Right hindlimb (tissue), 1 donor: ENCODE results near the gene PPP1R8.
"Not testable (repeated sequence)": the region's sequence is repeated elsewhere in the genome, so short reads cannot be mapped to it uniquely, and the experiment has no call there.

Experiments used
- DNase-seq: peaks from one replicate; pipeline ENCODE4 v3.0.0-alpha.2; 2018

Gene PPP1R8

DNA sequence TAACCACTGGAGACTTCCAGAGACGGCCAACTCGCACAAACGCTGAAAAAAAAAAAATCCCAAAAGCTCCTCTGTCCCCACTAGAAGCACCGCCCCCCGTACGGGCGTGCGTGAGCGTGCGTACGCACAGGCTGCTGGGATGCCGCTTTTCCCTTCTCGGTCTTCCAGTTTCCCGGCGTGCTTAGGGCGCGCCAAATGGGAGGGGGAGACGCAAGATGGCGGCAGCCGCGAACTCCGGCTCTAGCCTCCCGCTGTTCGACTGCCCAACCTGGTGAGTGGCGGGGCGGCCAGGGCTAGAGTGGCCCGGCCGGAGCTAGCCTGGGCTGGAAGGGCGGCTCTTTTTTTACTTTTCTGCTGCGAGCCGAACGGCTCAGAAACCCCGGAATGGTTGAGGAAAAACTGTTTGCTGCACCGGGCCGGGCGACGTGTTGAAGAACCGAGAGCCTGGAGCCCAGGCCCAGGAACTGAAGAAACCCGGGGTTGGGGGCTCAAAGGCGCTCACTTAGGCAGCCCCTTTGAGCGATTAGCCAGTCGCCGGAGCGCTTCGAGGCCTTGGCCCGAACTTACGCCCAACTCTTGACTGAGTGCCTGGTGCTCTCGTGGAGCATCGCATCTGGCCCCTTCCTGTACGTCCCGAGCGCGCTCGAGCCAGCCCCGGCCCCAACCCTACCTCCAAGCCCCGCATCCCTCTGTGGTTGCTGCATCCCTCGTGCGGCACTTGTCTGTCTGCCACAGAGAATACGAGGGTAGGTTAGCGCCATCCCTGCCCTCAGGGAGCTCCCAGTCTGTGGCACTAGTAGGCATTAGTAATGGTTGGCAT is at the start of gene PPP1R8:
PPP1R8 (plus strand) TSS at position 162 of the 820 bp plus-strand sequence; CDS start at position 216, 54 bp downstream.
- peak; percentile 97 for DNase-seq

DNA sequence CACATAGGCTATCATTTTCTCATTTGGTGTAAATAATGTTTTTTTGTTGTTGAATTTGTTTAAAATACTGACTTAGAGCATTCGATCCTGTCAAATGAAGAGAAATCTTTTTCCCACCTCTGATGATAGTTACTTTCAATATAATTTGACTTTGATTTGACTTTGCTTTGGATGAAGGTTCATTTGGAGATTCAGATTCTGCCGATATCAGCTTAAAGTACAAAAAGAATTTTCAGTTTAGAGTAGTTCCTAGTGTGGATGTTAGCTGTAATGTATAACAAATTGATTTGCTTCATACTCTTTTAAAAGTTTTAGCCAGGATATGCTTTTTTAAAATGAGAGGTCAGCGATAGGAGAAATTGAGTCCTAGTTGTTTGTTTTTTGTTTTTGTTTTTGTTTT is 47.6 kb upstream of the PPP1R8 start:
- no peak for DNase-seq

DNA sequence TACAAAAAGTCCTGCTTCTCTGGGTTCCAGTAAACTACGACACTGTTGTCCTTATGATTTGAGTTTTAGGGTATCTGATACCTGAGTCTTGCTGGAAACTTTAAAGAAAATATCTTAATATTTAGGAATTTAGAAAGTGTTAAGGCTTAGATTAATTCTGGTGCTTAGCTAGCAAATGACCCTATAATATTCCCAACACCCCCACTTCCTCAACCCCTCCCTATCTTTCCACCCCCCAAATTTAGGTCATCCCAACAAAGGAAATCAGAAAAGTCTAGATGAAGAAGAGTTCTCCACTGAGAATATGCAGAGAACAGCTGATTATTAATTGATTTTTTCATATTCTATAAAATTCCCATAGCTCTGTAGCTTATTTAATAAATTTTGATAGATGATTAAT is 45.9 kb upstream of the PPP1R8 start:
- DNase-seq, result no peak

DNA sequence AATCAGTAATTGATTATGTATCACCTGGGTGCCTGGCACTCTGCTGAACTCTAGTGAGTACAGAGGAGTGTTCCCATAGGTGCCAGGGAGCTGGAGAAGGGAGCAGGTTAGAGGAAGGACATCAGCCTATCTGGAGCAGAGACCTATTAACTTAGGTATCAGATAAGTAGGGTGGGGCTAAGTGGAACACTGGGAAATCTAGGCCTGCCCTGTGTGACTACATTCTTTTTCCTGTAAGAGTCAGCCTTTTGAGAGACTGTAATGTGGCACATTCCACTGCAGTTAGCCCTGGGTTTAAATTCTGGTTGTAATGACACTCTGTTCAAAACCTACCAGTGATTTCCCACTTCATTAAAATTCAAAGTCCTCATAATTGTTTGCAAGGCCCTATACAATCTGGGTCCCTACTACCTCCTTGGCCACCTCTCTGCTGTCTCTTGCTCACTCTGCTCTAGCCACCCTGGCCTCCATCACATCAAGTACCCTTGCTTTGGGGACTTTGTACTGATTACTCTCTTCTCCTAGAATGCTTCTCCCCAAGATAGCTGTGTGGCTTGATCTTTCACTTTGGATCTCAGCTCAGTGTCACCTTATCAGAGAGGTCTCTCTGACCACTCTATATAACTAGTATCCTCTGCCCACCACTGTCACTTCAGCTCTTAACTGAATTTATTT is 44.7 kb upstream of the PPP1R8 start:
- DNase-seq, result no peak

DNA sequence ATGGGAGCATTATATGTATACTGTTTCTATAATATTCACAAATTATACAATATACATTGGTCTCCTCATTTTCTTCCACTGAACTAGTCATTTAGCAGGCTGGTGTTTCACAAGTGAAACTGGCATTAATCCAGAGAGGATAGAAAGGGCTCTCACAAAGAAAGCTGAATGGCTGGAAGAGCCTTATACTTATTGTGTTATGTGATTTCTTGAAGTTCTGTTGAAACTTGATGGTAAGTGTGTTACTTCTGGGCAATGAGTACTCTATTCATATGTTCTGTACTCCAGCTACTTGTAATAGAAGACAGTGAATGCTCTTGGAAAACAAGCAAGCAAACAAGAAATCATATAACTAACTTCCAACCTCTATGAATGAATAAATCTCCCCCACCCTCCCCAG is 42.7 kb upstream of the PPP1R8 start:
- DNase-seq, result no peak

DNA sequence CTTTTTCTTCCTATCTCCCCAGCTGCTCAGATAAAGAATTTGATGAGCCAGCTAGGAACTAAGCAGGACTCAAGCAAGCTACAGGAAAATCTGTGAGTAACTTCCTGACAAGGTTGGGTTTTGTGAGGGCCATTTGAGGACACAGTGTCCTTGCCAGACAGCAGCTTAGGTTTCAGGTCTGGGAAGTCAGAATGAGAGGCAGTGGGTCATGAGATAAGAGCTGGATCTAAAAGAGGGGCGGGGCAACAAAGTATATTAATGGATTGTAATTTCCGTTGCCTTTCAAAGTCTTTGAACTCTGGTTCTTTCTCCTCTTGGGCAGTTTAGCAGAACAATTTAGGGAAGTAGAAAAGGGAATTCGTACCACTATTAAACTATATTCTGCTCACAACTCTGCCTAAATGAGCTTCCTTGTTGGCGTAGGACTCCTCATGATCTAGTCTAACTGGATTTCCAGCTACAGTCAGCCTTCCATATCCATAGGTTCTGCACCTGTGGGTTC is 41.0 kb upstream of the PPP1R8 start:
- DNase-seq, result no peak

DNA sequence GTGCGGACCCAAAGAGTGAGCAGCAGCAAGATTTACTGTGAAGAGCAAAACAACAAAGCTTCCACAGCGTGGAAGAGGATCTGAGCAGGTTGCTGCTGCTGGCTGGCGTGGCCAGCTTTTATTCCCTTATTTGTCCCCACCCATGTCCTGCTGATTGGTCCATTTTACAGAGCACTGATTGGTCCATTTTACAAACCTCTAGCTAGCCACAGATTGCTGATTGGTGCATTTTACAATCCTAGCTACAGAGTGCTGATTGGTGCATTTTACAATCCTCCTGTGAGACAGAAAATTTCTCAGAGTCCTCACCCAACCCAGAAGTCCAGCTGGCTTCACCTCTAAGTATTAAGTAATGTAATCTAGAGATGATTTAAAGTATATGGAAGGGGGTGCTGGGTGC is 40.3 kb upstream of the PPP1R8 start:
- DNase-seq, result not testable (repeated sequence)

DNA sequence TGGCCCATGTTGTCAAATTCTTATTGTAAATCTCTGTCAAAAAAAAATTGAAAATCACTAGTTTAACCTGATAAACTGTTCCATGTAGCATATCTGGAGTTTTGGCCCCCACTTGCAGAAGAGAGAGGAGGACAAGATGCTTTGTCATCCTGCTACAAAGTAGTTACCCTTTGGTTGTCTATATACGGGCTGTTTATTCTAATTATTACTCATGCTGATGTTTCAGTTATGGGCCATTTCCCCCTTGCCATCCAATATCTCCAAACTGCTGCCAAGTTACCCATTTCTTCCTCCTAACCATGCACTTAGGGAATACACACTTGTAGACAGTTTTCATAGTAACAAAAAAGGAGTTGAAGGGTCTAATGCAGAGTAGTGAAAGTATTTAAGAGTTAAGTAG is 35.0 kb upstream of the PPP1R8 start:
- DNase-seq, result no peak

DNA sequence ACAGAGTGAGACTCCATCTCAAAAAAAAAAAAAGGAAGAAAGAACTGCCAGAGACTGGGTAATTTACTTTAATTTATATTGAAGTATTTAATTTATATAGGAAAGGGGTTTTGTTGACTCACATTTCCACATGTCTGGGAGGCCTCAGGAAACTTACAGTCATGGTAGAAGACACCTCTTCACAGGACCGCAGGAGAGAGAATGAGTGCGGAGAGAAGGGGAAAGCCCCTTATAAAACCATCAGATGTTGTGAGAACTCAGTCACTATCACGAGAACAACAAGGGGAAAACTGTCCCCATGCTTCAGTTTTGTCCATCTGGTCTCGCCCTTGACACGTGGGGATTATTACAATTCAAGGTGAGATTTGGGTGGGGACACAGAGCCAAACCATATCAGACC is 25.8 kb upstream of the PPP1R8 start:
- no peak for DNase-seq

DNA sequence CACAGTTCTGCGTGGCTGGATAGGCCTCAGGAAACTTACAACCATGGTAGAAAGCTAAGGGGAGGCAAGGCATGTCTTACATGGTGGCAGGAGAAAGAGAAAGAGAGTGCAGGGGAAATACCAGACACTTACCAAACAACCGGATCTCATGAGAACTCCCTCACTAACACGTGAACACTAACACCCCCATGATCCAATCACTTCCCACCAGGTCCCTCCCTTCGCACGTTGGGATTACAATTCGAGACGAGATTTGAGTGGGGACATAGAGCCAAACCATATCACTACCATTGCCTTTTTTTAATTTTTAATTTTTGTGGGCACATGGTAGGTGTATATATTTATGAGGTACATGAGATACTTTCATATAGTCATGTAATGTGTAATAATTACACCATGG is 23.8 kb upstream of the PPP1R8 start:
- no peak for DNase-seq

DNA sequence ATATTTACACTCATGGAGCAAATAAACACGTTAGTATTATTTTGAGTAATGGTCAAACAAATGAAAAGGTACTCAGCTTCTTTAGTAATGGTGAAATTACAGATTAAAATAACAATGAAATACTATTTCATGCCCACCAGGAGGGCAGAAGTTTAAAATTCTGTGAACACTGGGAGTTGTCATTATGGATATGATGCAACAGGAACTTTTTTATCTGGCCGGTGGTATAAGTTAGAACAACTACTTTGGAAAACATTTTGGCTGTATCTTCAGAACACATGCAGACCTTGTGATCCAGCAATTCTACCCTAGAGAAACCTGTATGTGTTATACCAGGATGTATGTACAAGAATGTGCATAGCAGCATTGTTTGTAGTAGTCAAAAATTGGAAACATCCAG is 23.2 kb upstream of the PPP1R8 start:
- DNase-seq, result no peak

DNA sequence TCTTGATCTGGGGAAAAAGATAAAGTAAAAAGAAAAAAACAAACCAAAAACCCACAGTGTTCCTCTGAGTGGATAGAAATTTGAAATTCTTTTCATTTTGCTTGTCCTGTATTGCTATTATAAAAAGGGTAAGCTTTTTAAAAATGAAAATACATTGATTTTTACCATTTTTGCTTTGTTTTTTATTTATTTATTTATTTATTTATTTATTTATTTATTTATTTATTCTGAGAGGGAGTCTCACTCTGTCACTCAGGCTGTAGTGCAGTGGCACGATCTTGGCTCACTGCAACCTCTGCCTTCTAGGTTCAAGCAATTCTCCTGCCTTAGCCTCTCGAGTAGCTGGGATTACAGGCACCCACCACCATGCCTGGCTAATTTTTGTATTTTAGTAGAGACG is 22.5 kb upstream of the PPP1R8 start:
- DNase-seq, result not testable (repeated sequence)

DNA sequence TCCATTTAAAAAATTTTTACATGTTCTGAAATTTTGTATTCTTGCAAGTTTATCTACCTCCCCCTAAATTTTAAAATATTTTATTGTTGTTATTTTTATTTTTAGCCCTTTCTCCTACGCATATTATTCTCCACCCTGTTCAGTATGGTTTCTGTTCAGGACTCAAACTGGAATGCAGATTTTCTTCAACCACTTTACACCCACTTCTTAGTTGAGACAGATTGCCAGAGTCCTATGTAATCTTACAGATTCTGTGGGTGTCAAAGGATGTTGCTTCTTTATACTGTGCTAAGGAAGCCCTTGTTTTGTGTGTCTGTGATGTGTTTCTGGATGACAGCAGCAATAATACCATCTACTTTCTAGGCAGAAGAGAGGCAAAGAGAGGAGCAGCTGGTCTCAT is 20.7 kb upstream of the PPP1R8 start:
- no peak for DNase-seq

DNA sequence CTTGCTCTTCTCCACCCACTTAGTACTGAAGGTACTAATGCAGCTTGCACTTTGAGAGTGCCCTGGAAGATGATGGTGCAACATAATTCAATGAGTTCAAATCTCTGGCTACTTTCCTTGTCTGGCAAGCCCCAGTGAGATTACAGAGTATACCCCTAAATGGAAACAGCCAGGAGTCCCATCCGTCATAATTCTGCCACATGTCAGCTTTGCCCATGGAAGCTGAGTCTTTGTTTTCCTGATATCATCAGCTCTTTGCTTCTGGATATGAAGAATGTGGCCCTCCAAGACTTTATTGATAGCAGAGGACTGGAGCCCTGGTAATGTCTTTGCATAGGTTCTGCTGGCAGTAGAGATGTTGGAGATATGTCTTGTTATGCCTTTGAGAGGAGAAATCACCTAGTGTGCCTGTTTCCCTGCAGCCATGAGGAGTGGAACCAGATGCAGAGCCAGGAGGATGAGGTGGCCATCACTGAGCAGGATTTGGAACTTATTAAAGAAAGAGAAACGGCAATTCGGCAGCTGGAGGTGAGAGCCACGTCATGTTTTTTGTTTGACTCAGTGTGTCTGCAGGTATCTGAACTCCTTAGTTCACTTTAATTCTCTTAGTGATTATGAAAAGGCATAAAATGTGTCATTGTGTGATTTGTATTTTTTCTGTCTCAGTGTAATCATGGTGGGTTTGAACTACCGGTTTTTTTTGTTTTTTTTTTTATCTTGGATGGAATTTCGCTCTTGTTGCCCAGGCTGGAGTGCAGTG is 18.7 kb upstream of the PPP1R8 start:
- DNase-seq, result no peak

DNA sequence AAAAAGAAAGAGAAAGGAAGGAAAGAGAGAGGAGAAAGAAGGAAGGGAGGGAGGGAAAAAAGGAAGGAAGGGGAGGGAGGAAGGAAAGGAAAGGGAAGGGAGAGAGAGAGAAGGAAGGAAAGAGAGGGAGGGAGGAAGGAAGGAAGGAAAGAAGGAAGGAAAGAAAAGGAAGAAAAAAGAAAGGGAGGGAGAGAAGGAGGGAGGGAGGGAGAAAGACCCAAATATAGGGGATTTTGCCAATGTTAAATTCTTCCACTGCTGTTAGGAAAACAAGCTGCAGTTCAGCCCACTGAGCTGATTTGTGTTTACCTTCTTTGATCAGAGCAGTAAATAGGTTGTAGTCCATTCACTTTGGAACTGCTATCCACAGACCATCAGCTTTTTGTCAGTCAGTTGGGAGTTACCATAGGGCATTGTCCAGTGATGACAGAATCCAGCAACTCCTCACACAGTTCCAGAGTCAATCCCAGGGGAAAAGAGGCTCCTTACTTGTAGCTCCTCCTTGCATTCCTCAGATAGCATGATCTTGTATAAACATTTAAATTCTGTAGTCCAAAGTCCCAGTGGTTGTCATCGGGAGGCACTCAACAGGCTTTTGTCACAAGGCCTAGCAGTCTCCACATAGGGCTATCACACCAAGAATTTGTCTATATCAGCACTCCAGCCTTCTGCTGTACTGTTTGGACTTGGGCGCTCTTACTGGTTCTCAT is 13.5 kb upstream of the PPP1R8 start:
- no peak for DNase-seq

DNA sequence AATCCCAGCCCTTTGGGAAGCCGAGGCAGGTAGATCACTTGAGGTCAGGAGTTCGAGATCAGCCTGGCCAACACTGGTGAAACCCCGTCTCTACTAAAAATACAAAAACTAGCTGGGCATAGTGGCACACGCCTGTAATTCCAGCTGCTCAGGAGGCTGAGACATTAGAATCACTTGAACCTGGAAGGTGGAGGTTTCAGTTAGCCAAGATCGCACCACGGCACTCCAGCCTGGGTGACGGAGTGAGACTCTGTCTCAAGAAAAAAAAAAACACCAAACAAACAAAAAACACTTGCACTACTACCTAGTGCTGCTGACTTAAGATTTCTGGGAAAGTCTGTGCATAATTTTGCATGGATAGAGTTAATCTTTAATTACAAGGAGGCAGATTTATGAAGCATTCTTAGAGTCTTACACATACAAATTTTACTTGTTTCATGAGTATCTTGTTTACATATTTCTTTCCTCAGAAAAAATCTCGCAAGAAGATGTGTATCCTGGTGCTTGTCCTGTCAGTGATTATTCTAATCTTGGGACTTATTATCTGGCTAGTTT is 8.7 kb upstream of the PPP1R8 start:
- DNase-seq, result no peak

DNA sequence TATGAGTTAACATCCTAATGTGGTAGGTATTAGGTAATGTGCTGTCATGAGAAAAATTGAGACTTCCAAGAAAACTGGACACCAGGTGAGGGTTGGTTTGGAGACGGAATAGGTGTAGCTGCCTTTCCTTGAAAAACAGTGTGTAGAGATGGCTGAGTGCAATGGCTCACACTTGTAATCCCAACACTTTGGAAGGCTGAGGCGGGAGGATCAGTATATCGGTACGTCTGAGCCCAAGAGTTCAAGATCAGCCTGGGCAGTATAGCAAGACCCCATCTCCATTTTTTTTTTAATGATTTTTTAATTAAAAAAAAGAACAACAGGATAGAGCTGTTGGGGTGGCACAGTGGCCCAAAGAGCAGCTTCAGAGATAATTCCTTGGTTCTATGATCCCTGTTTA is 6.8 kb upstream of the PPP1R8 start:
- no peak for DNase-seq

DNA sequence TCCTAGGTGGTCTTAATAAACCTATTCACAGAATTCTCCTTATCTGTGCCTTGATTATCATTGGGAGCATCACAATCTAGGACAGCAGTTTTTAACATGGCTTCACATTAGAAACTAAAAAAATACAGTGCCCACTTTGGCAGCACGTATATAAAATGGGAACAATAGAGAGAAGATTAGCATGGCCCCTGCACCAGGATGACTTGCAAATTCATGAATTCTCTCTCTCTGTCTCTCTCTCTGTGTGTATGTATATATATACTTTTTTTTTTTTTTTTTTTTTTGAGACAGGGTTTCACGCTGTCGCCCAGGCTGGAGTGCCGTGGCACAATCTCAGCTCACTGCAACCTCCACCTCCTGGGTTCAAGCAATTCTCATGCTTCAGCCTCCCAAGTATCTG is 6.2 kb upstream of the PPP1R8 start:
- DNase-seq, result no peak

DNA sequence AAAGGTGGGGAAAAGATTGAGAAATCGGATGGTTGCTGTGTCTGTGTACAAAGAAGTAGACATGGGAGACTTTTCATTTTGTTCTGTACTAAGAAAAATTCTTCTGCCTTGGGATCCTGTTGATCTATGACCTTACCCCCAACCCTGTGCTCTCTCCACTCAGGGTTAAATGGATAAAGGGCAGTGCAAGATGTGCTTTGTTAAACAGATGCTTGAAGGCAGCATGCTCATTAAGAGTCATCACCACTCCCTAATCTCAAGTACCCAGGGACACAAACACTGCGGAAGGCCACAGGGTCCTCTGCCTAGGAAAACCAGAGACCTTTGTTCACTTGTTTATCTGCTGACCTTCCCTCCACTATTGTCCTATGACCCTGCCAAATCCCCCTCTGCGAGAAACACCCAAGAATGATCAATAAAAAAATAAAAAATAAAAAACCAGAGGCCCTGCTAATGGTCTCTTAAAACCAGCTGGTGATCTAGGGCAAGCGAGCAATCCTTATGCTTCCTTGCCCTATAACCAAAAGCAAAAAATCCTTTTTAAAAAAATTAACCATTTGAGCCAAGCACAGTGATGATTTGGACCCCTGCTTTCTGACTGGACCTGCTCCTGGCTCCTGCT is 1.1 kb upstream of the PPP1R8 start:
- DNase-seq, result not testable (repeated sequence)

DNA sequence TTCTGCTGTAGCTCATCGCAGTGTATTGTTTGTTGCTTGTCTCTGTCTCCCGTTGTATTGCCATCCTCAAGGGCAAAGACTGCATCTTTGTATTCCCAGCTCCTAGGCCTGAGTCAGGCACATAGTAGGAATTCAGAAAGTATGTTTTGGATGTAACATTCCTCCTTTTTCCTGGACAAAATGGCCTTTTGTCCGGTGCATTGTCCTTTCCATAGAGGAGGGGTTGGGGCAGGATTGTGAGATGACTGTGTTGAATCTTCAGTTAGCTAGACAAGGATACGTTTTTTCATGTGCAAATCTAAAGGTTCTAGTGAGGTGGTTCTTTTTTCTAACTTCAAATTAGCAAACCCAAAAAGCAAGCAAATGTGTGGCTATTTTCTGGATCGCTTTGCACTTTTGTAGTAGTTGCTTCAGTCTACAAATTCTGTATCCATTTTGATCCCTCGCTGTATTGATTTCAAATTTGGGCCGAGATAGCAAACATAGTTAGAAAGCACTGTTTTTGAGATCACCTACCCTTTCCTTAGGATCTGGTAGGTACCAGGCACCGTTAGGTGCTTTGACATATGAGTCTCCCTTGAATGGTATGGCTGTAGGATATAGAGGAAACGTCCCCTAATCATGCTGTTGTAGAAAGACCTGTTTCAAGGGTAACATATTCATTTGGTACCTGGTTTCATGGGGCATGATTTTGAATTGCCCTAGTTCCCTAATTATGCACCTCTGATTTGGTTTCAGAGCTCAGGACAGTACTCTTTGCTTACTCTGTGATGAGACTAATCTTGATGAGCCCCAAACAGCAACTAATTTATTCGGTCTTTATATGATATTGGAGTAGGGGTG is 1.2 kb downstream of the PPP1R8 start:
- DNase-seq, result no peak

DNA sequence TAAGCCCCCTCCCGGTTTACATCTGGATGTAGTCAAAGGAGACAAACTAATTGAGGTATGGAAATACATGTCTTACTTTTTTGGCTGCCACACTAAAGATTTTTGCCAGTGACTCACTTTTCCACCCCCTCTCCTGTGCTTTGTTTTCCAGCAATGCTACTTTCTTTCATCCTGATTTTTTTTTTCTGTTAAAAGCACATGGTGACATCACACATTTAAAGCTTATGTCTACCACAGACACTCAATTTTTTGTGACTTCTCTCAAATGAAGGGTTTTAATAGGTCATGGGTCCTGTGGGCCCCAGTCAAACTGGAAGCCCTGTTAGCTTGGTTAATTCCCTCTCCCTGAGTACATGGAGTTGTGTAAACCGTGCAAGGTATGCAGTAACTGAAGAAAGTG is 2.2 kb downstream of the PPP1R8 start:
- no peak for DNase-seq
